Measurements from ENCODE around the gene LHX4.
"Not testable (repeated sequence)": the region's sequence is repeated elsewhere in the genome, so short reads cannot be mapped to it uniquely, and the experiment has no call there.

LHX4 gene

DNA sequence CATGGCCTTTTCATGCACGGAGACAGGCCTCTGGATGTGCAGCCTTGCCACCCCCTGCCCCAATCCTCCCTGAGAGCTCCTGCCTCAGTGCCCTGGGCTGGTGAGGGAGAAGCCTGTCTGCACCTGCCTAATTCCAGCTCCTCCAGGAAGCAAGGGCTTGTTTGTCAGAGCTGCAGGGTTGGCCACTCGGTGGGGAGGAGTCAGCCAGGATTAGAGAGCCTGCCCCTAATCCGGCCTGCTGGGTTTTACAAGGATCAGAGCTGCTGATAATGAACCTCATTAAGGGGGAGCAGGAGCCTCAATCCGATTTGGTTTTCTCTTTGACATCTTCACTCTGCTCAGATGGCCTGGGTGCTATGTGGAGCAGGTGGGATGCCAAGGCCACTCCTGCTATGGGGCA is 31.9 kb upstream of the LHX4 start:
- DNase-seq = peak; percentile 90

- no peak for DNase-seq
These were observed 31.5 kb upstream of the LHX4 start for GRCh38 chr1:180198611-180199010.

DNA sequence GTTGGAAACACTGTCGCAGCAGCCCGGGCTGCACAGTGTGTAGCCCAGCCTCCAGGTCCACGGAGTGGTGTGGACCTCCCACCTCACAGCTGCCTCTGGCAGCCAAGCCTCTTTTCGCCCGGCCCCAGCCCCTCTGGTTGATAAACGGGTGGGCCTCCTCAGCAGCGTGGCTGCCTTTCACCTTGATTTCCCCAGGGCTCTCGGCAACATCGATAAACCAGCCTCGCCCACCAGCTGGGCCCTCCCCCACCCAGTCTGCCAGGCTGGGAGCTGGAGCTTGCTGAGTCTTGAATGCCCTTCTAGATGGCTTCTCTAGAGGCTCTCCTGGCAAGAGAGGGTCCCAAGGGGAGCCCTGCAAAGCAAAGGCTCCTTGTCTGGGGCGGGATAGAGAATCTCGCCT is 31.0 kb upstream of the LHX4 start:
- DNase-seq = no peak

DNA sequence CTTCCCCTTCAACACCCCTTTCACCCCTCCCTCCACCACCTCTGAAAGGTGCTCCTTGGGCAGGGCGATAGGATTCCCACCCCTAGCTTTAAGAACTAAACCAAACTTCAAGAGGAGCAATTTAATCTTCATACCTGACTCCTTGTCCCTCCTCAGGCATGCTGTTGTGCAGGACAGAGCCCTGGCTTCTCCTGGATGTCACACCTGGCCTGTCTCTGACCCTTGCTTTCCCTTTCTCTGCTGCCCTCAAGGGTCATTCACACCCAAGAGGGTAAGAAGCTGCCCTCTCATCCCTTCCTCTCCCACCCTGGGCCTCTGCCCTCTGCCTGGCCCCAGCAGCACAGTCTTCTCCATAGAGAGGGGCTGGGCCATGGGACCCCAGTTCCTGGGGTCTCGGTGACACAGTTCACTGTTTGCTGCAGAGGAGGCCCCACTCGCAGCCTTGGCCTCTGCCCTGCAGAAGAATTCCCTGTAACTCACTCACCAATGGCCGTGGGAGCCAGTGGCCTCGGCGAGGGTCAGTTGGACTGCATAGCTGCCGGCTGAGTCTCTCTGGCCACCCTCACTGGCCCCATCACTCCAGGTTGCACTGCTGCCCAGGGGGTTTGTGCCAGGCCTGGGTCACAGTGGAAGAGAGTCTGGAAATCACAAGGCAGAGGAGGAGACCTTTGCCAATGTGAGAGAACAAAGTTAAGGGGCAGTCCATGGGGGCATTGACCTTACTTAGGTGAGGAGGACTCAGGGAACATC is 28.4 kb upstream of the LHX4 start:
- DNase-seq = no peak

DNA sequence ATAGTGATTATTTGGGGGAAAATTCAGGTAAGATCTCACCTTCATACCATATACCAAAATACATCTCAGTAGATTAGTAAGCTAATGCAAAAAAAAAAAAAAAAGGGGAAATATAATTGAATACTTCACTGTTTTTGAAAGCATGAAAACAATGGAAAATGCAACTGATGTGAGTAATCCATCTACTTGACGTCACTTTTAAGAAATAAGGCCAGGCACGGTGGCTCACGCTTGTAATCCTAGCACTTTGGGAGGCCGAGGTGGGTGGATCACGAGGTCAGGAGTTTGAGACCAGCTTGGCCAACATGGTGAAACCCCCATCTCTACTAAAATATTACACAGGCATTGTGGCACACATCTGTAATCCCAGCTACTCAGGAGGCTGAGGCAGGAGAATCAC is 27.5 kb upstream of the LHX4 start:
- DNase-seq = not testable (repeated sequence)

GRCh38 chr1:180204231-180204630 is 25.8 kb upstream of the LHX4 start:
- DNase-seq = no peak

- no peak for DNase-seq
These were observed 23.5 kb upstream of the LHX4 start for GRCh38 chr1:180206581-180206980.

- DNase-seq = no peak
These were observed 21.8 kb upstream of the LHX4 start for GRCh38 chr1:180208264-180208663.

- no peak for DNase-seq
These were observed 19.9 kb upstream of the LHX4 start for GRCh38 chr1:180210008-180210620.

DNA sequence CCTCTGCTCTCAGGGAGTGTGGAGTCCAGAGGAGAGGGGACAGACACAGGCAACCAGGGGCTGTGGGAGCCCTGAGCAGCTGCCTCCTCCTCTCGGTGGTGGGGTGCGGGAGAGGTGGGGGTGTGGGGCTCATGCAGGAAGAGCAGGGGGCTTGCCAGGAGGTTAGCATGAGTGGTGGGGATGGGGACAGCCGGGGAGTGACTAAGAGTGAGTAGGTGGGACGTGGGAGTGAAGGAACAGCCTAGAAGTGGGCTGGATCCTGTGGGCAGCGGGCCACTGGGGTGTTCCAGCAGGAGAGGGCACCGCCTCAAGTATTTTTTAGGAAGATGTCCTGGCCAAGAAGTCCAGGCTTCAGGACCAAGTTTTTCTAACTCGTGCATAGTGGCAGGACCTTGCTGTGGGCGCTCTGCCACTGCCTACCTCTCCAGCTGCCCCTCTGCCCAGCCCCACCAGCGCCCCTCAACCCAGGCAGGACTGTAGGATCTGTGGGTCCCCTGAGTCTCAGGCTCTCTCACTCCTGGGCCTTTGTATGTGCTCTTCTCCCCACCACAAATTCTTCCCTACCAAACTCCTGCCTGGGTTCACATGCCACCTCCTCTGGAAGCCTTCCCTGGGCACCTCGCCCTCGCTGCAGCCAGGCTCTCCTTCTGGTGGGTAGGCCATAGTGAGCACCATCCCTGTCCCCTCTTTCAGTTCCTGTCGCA is 18.8 kb upstream of the LHX4 start:
- DNase-seq = no peak

GRCh38 chr1:180211860-180212229 is 18.2 kb upstream of the LHX4 start:
- DNase-seq = no peak

DNA sequence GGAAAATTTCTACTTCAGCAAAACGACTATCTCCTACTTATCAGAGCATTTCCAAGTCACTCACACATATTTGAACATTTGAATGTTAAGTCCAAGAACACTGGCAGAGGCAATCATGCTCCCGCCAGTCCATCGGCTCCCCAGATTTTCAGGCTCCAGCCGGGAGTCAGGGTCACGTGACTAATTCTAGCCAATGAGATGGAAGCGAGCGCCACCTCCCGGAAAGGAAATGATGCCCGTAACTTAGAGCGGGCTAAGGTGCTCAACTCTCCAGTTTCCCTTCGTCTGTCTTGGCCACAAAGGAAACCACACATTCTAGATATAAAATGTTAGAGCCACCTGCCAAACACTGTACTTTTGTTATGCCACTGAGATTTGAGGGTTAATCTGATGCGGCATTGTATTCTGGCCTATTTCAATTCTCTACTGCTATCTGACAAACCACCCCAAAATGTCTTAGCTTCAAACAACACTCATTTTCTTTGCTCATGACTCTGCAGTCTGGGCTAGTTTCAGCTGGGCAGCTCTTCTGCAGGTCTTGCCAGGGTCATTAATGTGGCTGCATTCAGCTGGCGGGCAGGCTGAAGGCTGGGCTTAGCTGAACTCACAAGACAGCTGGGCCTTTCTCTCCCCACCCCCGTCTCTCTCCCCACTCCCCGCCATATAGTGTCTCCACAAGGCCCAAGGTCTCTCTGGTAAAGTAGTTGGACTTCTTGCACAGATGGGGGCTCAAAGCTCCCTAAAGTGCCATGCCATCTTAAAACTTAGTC is 16.5 kb upstream of the LHX4 start:
- no peak for DNase-seq

GRCh38 chr1:180215856-180216625 is 14.0 kb upstream of the LHX4 start:
- DNase-seq = no peak

- no peak for DNase-seq
These were observed 13.1 kb upstream of the LHX4 start for GRCh38 chr1:180217006-180217405.

GRCh38 chr1:180218806-180219765 is 11.0 kb upstream of the LHX4 start:
- DNase-seq = no peak

DNA sequence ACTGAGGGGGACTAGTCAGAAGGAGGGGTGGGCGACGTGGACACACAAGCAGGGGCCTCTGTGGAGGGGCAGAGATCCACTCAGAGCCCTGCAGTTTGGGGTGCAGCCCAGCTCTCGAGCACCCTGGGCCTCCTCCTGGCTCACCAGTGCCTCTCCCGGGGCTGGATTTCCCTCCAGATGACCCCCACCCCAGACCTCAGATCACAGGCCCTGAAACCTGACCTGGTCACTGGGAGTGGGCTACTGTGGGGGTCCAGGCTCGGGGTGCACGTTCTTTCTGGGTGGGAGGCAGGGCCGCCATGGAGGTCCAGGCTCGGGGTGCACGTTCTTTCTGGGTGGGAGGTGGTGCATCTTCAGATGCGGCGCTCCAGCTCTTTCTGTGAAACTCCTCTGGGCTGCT is 10.3 kb upstream of the LHX4 start:
- DNase-seq = no peak

DNA sequence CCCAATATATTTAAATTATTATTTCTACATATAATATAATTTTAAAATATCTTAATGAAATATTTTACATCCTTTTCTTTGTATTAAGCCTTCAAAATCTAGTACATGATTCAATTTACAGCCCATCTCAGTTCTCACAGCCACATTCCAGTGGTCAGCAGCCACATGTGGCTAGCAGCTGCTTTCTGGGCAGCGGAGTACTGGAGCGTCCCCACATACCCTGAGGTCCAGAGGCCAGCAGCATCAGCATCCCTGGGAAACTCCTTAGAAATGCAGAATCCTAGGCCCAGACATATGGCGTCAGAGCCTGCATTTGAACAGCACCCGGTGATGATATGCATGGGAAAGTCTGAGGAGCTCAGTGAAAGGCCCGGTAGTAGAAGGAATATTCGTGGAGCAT is 8.6 kb upstream of the LHX4 start:
- DNase-seq = no peak

- DNase-seq = no peak
These were observed 5.2 kb upstream of the LHX4 start for GRCh38 chr1:180224902-180225301.

- no peak for DNase-seq
These were observed 4.7 kb upstream of the LHX4 start for GRCh38 chr1:180225403-180225802.

GRCh38 chr1:180227861-180228647 is 2.0 kb upstream of the LHX4 start:
- no peak for DNase-seq
